NCI-H187 (cell line): ENCODE measurements around the gene GLIS1.
"Not testable (repeated sequence)": the region's sequence is repeated elsewhere in the genome, so short reads cannot be mapped to it uniquely, and the experiment has no call there.

Experiments
- DNase-seq, 2 experiments: peaks; one replicate each; lab custom pipeline; 2025; lab: John Stamatoyannopoulos, UW

The GLIS1 gene

DNA sequence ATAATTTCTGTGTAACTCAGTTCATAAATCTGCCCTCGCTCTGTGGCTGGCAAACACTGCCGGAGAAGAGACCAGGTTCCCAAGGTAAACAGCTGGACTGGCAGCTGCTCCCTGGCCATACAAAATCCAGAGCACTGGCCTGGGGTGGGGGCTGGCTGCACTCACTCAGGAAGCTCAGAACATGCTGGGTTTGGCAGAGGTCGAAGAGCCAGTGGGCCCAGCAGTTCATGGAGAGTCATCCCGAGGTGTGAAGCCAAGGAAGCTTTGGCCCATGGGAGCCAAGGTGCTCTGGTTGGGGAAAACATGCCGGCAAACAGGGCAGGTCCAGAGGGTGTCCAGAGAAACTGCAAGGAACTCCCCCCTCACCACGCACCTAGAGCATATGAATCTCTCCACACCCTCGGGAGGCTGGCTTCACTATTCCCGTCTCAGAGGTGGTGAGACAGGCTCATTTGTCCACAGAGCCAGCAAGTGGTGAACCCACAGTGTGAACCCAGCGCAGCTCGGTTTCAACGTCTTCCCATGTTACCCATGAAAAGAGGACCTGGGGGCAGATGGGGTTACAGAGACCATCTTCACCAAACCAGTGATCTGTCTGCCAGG lies 177.4 kb downstream of the GLIS1 start:
- no peak for DNase-seq

DNA sequence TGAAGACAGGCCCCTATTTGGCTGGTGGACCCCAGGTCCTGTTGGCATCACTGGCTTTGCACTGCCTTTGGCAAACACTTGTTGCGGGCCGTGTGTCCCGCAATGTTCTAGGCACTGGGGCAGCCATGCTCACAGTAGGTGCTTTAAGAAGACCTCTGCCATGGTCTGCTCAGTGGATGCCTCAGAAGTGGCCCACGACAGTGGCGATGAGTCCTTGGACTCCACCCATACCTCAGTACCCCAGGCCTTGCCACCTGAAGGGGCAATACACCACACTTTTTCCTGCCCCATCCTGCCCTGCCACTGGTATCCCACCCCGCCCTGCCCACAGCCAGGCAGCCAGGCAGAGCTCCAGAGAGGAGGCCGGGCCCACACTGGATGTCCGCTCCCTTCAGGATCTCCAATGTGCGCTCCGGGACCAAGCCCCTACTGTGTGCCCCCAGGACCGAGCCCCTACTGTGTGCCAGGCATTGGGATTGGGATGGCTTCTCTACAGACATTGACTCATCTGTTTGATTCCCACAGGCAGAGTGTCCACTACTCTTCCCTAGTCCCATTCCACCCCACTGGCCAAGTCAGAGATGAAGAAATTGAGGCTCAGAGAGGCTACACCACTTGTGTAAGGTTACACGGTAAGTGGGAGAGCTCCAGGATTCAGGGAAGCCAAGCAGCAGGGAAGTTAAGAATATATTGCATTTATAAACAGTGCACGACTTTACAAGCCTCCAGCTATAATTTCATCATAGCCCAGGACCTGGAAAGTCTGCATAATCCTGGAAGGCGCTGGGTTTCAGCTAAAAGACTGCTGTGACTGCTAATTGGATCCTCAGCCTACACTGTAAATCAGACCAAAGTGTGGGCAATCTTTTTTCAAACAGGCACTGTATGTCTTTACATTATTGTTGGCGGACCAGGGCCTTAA lies 178.1 kb downstream of the GLIS1 start:
- DNase-seq, result no peak

DNA sequence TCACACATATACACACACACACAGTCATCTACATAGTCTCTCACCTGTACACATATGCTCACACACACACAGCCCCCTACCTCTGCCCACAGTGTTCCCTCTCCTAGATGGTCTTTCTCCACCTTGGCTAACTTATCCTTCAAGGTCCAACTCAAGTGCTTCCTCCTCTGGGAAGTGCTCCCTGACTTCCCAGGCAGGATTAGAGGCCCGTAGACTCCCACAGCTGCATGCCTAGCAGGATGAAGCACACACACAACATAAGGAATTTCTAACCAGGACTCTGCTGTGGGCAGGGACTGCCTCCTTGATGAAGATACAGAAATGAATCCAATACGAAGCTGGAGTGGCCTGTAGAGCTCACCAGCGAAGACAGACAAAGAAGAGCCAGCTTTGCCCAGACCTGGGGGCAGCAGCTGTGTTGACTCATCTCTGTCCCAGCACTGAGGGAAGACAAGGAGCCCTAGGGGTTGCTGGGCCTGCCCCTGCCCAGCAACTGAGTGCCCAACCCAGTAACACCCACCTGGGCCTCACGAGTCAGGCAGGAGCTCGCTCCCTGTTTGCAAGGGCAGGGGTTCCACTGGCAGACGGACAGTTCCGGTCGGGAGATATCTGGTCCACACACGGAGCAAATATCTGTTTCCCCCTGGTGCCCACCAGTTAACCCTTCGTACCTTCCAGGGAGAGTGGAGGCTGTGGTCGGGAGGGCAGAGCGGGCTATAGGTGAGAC lies 178.9 kb downstream of the GLIS1 start:
- no peak for DNase-seq

DNA sequence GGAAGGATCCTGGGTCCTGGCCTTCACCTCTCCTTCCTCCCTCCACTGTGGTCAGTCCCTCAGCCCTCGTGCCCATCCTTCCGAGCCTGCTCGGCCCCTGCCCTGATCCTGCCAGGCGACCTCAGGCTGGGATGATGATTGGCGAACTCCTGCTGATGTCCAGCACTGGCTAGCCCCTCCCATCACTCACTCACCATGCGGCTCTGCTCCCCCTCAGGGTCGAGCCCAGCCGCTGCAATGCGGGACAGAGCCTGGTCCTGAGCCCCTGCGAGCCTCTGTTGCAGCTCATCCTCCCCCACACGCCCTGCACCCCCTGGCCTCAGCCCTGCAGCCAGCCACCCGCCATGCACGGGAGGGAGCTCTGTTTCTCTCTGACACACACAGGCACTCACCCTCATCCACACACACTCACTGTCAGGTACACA lies 179.6 kb downstream of the GLIS1 start:
- DNase-seq, result no peak

DNA sequence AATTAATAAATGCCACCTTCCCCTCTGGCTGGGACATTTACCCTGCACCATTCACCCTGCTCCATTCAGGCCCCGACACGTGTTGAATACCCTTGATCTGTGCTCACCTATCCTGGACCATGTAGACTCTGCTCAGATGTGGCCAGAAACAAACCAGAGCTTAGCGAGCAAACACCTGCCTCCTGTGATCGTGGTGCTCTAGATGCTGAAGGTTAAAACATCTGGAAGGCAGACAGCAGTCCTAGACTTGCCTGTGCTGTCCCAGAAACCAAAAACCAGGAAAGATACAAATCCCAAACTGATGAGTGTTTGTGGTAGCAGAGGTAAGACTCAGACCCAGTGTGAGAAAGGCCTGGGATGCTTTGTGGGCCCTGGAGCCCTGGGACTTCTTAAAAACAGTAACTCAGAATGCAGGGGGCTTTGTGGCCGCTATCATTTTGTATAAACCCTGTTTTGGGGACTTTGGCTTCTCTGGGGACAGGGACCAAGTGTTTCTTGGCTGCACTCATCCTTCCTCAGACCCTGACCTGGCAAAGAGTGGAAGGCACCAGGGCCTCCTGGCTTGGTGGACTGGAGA lies 180.1 kb downstream of the GLIS1 start:
- no peak for DNase-seq

DNA sequence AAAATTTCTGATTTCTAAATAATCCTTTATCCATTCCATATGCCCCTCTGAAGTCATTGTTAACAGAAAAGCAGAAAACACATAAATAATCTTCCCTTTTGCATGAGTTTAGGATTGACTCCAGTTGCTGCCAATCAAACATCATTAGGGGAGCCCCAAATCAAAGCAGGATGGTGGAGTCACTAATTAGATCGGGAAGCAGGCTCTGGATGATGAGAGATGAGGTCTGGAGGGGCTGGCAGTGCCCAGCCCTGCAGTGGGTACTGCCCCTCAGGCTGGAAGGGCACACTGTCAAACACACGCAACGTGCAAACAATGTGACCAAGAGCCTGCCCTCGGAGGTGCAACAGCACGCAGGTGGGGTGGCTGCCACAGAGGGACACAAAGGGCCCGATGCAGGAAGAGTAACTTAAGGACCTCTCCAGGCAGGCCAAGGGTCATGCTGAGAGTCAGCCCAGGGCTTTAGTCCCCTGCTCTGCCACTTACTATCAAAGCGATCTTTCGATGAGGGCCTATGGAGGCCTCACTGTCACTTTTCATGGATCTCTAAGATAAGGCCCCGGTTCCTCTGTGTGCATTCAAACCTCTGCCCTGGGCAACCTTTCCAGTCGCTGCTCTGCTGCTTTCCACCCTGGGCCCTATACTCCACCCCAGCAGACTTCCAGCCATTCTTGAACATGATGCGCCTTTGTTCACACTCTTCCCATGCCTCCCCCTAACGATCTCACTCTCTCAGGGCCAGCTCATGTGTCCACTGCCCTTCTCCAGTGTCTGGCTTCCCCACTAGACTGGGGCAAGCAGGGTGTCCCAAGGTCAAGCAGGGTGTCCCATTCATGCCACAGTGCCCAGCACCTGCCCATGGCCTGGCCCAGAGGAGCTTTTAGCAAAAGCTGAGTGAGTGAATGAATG lies 180.9 kb downstream of the GLIS1 start:
- DNase-seq, result no peak

DNA sequence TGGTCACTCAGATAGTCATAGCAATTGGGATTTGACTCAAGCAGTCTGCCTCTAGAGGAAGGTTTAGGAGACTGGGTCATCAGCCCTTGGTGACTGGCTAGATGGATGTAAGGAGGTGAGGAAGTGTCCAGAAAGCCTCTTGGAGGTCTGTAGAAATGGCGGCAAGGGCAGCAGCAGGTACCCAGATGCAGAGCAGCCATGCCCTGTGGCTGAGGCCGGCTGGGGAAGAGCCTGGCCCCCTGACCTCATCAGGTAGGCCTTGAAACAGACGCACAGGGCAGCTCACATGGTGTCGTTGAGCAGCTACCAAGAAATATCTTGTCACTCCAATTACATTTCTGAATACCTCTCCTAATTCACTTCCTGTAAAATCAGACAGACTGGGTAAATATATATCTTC lies 181.6 kb downstream of the GLIS1 start:
- no peak for DNase-seq

DNA sequence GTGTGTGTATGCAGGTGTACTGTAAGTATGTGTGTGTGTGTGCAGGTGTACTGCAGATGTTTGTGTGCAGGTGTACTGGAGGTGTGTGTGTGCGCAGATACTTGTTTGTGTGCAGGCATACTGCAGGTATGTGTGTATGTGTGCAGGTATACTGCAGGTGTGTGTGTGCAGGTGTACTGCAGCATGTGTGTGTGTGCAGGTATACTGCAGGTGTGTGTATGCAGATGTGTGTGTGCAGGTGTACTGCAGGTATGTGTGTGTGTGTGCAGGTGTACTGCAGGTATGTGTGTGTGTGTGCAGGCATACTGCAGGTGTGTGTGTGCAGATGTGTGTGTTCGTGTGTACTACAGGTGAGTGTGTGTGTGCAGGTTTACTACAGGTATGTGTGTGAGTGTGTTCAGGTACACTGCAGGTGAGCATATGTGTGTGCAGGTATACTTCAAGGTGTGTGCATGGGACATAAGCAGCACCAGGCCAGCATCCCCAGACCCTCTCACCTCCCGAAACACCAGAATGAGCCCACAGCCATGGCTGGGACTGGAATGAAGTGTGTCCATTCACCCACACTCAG lies 182.2 kb downstream of the GLIS1 start:
- DNase-seq, result no peak

DNA sequence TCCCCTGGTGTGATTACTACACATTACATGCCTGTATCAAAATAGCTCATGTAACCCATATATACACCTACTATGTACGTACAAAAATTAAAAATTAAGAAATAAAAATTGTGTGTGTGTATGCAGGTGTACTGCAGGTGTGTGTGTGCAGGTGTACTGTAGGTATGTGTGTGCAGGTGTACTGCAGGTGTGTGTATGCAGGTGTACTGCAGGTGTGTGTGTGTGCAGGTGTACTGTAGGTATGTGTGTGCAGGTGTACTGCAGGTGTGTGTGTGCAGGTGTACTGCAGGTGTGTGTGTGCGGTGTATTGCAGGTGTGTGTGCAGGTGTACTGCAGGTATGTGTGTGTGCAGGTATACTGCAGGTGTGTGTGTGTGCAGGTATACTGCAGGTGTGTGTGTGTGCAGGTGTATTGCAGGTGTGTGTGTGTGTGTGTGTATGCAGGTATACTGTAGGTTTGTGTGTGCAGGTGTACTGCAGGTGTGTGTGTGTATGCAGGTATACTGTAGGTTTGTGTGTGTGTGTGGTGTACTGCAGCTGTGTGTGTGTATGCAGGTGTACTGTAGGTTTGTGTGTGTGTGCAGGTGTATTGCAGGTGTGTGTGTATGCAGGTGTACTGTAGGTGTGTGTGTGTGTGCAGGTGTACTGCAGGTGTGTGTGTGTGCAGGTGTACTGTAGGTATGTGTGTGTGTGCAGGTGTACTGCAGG lies 183.2 kb downstream of the GLIS1 start:
- DNase-seq, result not testable (repeated sequence)

DNA sequence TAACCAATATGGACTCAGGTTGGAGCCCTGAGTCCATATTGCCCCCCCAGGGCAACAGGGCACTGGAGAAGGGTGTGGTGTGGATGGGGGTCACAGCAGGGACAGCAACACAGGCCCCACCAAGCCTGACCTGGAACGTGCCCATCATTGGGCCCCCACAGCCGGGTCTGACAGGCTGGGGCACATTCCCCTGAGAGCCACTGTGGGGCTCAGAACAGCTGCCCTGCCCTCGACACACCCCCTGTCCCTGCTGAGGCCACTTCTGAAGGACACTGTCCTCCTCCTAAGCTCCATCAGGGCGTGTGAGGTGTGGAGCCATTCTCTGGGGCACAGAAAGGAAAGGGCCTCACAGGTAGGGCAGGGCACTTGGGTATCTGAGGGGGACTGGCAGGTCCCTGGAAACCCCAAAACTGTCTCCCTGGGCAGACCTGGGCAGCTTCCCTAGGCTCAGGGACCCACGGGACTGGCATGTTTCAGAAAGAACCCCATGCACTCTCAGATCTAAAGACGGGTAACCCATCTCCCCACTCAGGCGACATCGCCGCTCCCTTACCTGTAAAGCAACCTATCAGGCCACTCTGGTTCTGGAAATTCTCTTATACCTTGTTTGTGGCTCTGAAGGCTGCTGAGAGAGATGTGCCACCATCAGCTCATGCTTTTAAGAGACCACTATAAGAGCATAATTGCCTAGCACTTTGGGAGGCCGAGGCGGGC lies 184.2 kb downstream of the GLIS1 start:
- DNase-seq, result no peak

DNA sequence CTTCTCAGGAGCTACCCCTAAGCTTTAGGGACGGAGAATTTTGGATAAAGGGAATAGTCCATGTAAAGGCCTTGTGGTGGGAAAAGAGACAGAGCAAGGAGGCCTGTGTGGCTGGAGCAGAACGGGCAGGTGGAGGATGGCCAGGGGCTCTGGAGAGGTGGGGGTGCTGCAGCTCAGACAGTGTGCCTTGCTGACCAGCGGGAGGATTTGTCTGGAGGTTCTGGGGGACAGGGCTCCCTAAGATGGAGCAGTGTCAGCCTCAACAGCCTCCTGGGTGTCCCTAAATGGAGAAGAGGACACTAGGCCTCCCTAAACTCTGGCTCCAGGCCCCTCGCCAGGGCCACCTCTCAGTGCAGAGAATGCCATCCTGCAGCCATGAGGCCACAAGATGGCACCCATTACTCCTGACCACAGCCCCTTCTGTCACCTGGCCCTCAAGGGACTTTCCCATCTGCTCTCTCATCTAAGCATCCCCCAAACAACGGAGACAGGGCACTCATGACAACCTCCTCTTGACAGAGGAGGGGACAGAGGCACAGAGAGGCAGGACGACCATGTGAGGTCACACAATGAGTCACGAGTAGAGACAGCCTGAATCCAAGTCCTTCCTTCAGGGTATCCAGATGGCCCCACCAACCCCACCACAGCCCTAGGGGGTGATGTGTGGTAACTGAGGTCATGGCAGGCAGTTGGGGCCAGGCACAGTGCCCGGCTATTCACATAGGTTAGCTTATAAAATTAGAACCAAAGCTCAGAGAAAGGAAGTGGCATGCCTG lies 185.0 kb downstream of the GLIS1 start:
- no peak for DNase-seq

DNA sequence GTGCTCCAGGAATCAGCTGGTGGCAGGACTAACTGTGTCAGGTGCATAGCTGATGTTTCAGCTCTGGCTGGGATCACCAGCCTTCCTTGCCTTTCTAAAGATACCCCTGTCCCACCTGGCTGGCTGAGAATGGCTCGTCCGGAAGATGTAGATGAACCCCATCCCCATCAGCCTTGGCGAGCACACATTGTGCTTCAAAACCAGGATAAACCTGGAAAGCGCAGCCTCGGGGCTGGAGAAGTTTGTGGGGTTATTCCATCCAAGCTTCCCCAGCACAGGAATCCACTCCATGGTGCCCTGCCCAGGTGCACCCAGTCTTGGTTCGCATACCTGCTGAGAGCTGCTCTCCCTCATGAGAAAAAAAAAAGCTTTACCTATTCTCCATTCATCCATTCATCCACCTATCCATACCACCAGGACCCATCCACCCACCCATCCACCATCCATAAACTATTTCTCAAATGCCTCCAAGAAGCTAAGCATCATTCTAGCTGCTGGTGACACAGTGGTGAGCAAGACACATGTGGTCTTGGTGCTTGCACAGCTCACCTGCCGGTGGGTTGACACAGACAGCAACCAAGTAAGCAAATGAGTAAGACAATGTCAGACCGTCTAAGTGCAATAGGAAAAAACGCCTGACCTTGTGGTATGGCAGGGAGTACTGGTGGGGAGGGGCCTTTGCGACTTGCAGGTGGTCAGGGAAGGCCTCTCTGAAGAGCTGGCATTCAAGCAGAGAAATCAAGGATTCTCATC lies 185.8 kb downstream of the GLIS1 start:
- DNase-seq, result no peak

DNA sequence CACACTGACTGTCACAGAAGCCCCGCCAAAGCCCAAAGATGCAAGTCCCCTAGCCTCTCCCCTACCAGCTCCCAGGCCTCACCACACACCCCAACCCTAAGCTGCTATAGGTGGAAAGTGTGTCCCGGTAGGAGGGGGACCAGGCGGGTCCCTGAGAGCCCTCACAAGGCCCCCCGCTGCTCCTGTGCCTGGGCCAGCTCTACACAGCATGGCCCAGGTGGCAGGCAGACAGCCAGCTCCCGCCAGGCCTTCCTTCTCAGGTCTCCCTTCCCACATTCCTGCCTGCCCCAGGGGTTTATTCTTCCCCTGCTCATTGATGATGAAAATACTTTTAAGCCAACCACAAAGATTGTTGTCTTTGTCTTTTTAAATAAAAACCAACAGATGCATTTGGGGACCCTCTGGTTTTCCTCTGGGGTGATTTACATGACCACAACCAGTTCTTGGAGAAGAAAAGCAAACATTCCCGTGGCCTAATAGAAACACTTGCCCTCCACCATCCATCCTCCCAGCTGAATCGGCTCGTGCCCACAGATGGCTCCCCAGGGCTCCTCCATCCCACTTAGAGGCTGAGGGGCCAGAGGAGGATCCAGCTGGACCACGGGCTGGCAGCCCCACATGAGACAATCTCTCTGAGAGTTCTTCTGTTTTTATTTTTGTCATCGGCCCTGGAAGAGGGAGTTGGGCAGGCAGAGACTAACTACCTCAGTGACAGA lies 186.7 kb downstream of the GLIS1 start:
- no peak for DNase-seq

DNA sequence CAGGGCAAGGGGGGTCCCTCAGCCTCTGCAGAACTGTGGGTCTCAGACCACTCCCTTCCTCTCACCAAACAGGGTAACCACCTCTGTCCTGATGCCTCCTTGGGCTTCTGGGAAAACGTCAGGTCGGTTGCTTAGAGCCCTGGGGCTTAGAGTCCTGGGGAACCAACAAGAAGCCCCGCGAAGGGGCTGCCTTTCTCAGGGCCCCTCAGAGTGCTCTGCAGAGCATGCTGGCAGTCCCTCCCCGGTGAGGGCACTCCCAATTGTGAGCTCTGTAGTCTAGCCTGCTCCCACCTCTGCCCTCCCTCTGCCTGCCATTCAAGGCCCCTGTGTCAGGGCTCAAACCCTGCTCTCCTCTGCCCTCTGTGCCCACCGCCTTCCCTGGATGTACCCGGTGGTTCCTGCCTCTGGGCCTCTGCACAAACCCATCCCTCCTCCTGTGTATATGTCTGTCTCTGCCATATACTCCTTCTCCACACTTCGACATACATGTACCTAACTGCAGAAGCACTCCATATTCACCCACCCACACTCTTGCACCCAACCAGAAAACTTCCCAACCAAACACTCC lies 187.5 kb downstream of the GLIS1 start:
- no peak for DNase-seq

DNA sequence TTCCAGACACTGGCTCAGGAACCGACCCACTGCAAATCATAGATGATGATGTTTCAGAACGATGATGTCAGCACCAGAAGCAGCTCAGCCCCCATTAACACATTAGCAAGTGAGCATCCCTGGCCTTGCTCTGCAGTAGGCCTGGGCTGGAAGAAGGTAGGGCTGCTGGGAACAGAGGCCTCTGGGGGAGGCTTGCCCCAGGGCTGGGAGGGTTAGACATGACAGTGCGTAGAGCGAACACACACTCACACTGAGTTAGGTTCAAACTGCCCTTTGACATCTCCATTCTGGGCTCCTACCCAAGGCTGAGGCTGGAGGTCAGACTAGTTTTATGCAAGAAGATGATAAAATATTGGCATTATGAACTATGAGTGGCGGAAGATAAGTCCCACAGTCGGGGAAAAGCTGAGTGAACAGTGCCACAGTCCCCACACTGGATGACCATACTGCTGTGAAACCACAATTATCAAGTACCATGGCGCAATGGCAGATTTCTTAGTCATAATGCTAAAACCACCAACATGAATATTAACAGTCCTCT lies 188.7 kb downstream of the GLIS1 start:
- no peak for DNase-seq

DNA sequence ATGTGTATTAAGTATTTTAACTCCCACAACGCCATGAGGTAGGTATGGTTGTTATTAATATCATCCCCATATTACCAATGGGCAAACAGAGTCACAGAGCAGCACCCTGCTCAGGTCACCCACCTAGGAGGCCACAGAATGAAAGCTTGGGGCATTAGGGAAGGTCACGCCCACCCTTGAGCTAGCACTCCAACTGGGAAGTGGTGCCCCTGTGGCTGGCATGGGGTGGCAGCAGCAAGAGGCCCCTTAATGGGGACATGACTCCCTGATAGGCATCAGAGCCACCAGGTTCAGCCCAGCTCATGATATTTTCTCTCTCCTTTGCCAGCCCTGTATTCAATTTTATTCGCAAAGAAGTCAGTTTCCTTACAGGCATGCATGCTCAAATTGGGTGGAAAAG lies 189.2 kb downstream of the GLIS1 start:
- DNase-seq, result no peak

DNA sequence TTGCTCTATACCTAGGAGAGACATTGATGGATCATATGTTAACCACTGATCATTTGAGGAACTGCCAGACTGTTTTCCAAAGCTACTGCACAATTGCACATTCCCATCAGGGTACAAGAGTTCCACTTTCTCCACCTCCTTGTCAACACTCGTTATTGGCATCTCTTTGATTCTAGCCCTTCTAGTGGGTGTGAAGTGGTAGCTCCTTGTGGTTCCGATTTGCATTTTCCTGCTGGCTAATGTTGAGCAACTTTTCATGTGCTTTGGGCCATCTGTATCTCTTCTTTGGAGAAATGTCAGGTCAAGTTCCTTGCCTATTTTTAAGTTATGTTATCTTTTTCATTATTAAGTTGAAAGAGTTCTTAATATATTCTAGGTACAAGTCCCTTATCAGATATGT lies 189.7 kb downstream of the GLIS1 start:
- no peak for DNase-seq
